Fibroblast of lung (primary cell): Measurements from ENCODE around the gene KRT76.

Experiments
- CTCF ChIP-seq, 2 donors: IDR thresholded peaks in 1 of 2; conservative IDR thresholded peaks in 1 of 2; 1 replicate in 1 of 2; 2 replicates in 1 of 2; pipeline ENCODE4 v1.5.1; 2011 to 2012; ENCODE audit warnings: low read length in 2 of 2, control low read depth in 1 of 2, inconsistent platforms in 1 of 2, low read depth in 1 of 2, mild to moderate bottlenecking in 1 of 2
- EZH2 ChIP-seq: IDR thresholded peaks from 2 replicates; pipeline ENCODE4 v1.5.1; 2012; ENCODE audit warnings: low read length, control low read depth, mild to moderate bottlenecking; ENCODE audit errors: missing control alignments

DNA sequence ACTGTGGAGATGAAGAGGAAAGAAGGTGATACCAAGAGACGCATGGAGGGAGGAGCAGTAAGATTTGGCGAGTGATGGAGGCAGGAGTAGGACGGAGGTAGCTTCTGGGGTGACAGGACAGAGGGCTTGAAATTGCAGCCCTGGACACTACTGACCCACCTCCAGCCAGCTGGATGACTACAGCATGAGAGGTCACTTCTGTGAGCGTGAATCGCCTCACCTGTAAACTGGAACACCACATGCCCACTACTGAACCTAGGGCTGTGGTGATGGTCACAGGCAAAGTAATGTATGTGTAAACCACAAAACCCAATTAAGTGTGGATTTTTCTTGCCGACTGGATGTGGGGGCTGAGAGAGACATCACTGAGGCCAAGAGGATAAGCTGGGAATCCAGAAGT lies 43.4 kb upstream of the KRT76 start:
- TF ChIP-seq CTCF (conservative IDR thresholded peaks at IDR 0.05 in 1 of 2, IDR thresholded peaks at IDR 0.05 in 1 of 2; ENCODE audit: low read depth in 1 of 2, low read length in 2 of 2) (no peak), EZH2 (no peak)
